Brain pericyte (primary cell): ENCODE results near the gene IARS2.
"Not testable (repeated sequence)": the region's sequence is repeated elsewhere in the genome, so short reads cannot be mapped to it uniquely, and the experiment has no call there.

Source experiments
- DNase-seq: peaks from one replicate; pipeline ENCODE4 v3.0.0-alpha.2; 2012; ENCODE audit warnings: low read depth, low spot score

The IARS2 gene

GRCh38 chr1:220164517-220164916 lies 70.6 kb downstream of the IARS2 start:
- no peak for DNase-seq

- DNase-seq: no peak
Measured at GRCh38 chr1:220166853-220167252, 72.9 kb downstream of the IARS2 start.

DNA sequence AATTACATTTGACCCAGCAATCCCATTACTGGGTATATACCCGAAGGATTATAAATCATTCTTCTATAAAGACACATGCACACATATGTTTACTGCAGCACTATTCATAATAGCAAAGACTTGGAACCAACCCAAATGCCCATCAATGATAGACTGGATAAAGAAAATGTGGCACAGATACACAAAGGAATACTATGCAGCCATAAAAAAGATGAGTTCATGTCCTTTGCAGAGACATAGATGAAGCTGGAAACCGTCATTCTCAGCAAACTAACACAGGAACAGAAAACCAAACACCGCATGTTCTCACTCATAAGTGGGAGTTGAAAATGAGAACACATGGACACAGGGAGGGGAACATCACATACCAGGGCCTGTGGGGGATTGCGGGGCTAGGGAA lies 76.0 kb downstream of the IARS2 start:
- not testable (repeated sequence) for DNase-seq

- DNase-seq: no peak
Measured at GRCh38 chr1:220170836-220171526, 77.0 kb downstream of the IARS2 start.

- DNase-seq: no peak
Measured at GRCh38 chr1:220176540-220176939, 82.6 kb downstream of the IARS2 start.

DNA sequence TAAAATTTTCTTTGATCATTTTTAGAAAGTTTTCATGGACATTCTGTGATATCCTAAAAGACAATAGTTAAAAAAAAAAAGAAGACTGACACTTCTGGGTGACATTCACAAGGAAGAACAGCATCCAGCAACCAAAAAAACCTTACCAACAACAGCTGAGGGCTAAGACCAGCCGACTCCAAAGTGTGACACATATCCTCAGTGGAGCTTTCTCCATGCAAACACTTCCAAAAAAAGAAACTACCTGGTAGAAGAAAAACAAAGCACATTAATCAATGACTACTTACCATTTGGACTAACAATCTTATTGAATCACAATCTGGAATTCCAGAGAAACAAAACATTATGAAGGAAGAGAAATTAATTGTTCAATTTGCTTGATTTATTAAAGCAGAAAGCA lies 88.2 kb downstream of the IARS2 start:
- DNase-seq: no peak

GRCh38 chr1:220182656-220183055 lies 88.7 kb downstream of the IARS2 start:
- DNase-seq: no peak

- DNase-seq: no peak
Measured at GRCh38 chr1:220184506-220184905, 90.6 kb downstream of the IARS2 start.

- no peak for DNase-seq
Measured at GRCh38 chr1:220186752-220187151, 92.8 kb downstream of the IARS2 start.

DNA sequence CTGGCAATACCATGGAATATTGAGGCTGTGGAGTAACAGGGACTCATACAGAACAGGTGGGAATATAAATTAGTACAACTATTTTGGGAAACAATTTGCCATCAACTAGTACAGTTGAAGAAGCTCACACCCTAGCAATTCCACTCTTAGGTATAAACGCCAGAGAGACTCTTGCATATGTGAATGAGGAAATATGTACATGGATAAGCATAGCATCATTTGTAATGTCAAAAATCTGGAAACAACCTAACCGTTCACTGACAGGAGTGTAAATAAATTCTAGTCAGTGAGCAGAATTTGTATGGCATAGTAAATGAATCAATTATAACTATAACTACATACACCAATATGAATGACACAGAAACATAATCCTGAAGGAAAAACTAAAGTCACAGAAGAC lies 94.6 kb downstream of the IARS2 start:
- no peak for DNase-seq

- DNase-seq: no peak
Measured at GRCh38 chr1:220189750-220190347, 95.9 kb downstream of the IARS2 start.

- no peak for DNase-seq
Measured at GRCh38 chr1:220195701-220196100, 101.8 kb downstream of the IARS2 start.
